Measurements from ENCODE around the gene COTL1.

DNA sequence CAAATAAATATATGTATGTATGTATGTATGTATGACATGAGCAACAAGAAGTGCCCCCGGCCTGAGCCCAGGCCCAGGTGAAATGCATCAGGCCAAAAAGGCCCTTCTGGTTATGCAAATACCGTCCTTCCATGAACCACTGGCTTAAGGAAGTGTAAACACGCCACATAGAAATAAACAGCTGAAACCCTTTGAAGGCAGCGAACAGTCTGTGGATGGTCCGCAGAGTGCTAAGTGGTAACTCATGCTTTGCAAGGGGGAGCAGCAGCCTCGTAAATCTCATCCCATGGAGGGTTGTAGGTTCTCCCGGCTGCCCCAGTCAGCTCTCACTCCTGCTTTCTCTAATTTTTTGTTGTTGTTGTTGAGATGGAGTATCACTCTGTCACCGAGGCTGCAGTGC lies 36.7 kb downstream of the COTL1 start:
- no peak for TF ChIP-seq POLR2A (IDR thresholded peaks at IDR 0.05)
- TF ChIP-seq, protein P1, sequence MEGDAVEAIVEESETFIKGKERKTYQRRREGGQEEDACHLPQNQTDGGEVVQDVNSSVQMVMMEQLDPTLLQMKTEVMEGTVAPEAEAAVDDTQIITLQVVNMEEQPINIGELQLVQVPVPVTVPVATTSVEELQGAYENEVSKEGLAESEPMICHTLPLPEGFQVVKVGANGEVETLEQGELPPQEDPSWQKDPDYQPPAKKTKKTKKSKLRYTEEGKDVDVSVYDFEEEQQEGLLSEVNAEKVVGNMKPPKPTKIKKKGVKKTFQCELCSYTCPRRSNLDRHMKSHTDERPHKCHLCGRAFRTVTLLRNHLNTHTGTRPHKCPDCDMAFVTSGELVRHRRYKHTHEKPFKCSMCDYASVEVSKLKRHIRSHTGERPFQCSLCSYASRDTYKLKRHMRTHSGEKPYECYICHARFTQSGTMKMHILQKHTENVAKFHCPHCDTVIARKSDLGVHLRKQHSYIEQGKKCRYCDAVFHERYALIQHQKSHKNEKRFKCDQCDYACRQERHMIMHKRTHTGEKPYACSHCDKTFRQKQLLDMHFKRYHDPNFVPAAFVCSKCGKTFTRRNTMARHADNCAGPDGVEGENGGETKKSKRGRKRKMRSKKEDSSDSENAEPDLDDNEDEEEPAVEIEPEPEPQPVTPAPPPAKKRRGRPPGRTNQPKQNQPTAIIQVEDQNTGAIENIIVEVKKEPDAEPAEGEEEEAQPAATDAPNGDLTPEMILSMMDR (IDR thresholded peaks at IDR 0.05 in 4 of 5, conservative IDR thresholded peaks at IDR 0.05 in 1 of 5), result no peak
